OCI-LY3 (cell line): ENCODE data around the gene PAQR5.

ENCODE experiments used
- EZH2phosphoT487 ChIP-seq: fragments of 200-600 bp; shearing (Covaris generic); IDR thresholded peaks from 2 replicates; pipeline ENCODE4 v1.6.1; 2018; ENCODE audit warnings: antibody characterized with exemption, mixed run types, low read depth
- TF ChIP-seq, protein P1 (sequence below): fragments of 200-600, 300-600 bp; sonication (generic); IDR thresholded peaks from 2 replicates; pipeline ENCODE4 v1.5.1; 2014; ENCODE audit warnings: antibody characterized with exemption, low read length, low read depth

DNA sequence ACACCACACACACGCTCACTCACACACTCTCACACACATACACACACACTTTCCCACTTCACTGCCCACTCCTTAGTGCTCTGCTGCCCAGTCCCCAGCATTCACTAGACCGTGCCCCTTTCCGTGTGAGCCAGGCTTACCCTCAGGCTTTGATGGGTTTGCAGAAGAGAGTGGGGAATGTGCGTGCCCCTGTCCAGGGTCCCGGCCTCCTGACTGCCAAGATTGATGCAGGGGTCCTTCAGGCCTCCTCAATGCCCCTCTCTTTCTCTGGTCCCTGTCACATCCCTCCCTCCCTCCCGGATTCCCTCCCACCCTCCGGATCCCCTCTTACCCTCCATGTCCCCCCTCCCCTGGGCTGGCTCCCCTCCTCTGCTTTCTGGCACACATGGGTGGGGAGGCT, 87.6 kb downstream of the PAQR5 start:
- TF ChIP-seq, protein P1, sequence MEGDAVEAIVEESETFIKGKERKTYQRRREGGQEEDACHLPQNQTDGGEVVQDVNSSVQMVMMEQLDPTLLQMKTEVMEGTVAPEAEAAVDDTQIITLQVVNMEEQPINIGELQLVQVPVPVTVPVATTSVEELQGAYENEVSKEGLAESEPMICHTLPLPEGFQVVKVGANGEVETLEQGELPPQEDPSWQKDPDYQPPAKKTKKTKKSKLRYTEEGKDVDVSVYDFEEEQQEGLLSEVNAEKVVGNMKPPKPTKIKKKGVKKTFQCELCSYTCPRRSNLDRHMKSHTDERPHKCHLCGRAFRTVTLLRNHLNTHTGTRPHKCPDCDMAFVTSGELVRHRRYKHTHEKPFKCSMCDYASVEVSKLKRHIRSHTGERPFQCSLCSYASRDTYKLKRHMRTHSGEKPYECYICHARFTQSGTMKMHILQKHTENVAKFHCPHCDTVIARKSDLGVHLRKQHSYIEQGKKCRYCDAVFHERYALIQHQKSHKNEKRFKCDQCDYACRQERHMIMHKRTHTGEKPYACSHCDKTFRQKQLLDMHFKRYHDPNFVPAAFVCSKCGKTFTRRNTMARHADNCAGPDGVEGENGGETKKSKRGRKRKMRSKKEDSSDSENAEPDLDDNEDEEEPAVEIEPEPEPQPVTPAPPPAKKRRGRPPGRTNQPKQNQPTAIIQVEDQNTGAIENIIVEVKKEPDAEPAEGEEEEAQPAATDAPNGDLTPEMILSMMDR = no peak
- no peak for TF ChIP-seq EZH2phosphoT487
